CD4-positive, alpha-beta T cell (primary cell): ENCODE results near the gene KIF2A. TPM values are rescaled to one million over a fixed set of nuclear protein-coding genes. Genes with fewer than 3 reads are reported as not detected.

ENCODE experiments used
- ATAC-seq: fragments of 200-7000 bp; cut with Tn5 transposase; one replicate; pipeline ENCODE4 v1.10.0; 2022; ENCODE audit warnings: mild to moderate bottlenecking; ENCODE audit not compliant: poor library complexity
- CTCF ChIA-PET: fragments of 350-600 bp; sonication (Branson Sonifier 250); formaldehyde crosslinking; loops from one replicate; lab custom pipeline; 2021; ENCODE audit warnings: antibody characterized with exemption, inconsistent platforms; lab: Charles Lee
- POLR2A ChIA-PET: fragments of 350-600 bp; sonication (Branson Sonifier 250); formaldehyde crosslinking; loops from one replicate; lab custom pipeline; 2021; ENCODE audit warnings: antibody characterized with exemption, inconsistent platforms; lab: Charles Lee
- DNase-seq, 14 experiments: peaks; one replicate each; pipeline ENCODE4 v3.0.0-alpha.2; 2013 to 2020; ENCODE audit warnings: mixed read lengths in 2 of 14
- H3K27ac ChIP-seq, 2 donors: one replicate each; pipeline versions ENCODE4 v1.5.1 to v1.7.0; 2013; ENCODE audit warnings: low read length in 2 of 2, low read depth in 1 of 2, mild to moderate bottlenecking in 1 of 2
- H3K27me3 ChIP-seq, 2 experiments: 1 replicate in 1 of 2; 2 replicates in 1 of 2; pipeline versions ENCODE4 v1.6.1 to v1.7.0; 2013; ENCODE audit warnings: low read length in 2 of 2, control low read depth in 1 of 2, mild to moderate bottlenecking in 1 of 2, moderate library complexity in 1 of 2; ENCODE audit not compliant: insufficient read depth in 2 of 2, control insufficient read depth in 1 of 2
- H3K36me3 ChIP-seq: one replicate; pipeline ENCODE4 v1.6.1; 2013; ENCODE audit warnings: low read length, control low read depth; ENCODE audit not compliant: insufficient read depth
- H3K4me1 ChIP-seq: one replicate; pipeline ENCODE4 v1.6.1; 2013; ENCODE audit warnings: low read length, control low read depth; ENCODE audit not compliant: insufficient read depth
- H3K4me3 ChIP-seq: one replicate; pipeline ENCODE4 v1.5.1; 2013; ENCODE audit warnings: mild to moderate bottlenecking, low read length, moderate library complexity
- H3K9me3 ChIP-seq, 2 experiments: 1 replicate in 1 of 2; 2 replicates in 1 of 2; pipeline versions ENCODE4 v1.6.1 to v1.7.0; 2013; ENCODE audit warnings: low read length in 2 of 2, mild to moderate bottlenecking in 2 of 2, control low read depth in 1 of 2, moderate library complexity in 1 of 2; ENCODE audit not compliant: control insufficient read depth in 1 of 2, insufficient read depth in 1 of 2
- H3K27ac Mint-ChIP-seq: one replicate; pipeline ENCODE4 v1.8.0; 2020; ENCODE audit warnings: mixed read lengths
- H3K27me3 Mint-ChIP-seq: one replicate; pipeline ENCODE4 v1.8.0; 2021; ENCODE audit warnings: mixed read lengths
- H3K36me3 Mint-ChIP-seq: one replicate; pipeline ENCODE4 v1.8.0; 2021; ENCODE audit warnings: low read depth, mixed read lengths
- H3K4me1 Mint-ChIP-seq: one replicate; pipeline ENCODE4 v1.8.0; 2021; ENCODE audit warnings: low read depth, mixed read lengths
- H3K4me3 Mint-ChIP-seq: one replicate; pipeline ENCODE4 v1.8.0; 2020; ENCODE audit warnings: mild to moderate bottlenecking, mixed read lengths
- H3K9me3 Mint-ChIP-seq: one replicate; pipeline ENCODE4 v1.8.0; 2020; ENCODE audit warnings: mixed read lengths
- intact Hi-C, 2 experiments: fragments of 100-400 bp; cut with DNase I in 1 of 2; cut with micrococcal nuclease in 1 of 2; formaldehyde crosslinking; loops; one replicate each; pipeline versions ENCODE4 v1.15.1 to v1.9.0; 2023 to 2025; cut with DNase I, micrococcal nuclease
- polyA plus RNA-seq, 2 donors: library from polyadenylated mRNA; unstranded; fragments of 120-200 nt; gene quantifications; one replicate each; pipeline ENCODE4 v1.2.1, GENCODE V29; 2013
- total RNA-seq, 174 experiments: library from RNA in 2 of 174; stranded (reverse) in 2 of 174; gene quantifications; one replicate each; pipeline ENCODE4 v1.2.3 and lab custom pipeline; 2021 to 2026
- TF ChIP-seq, protein P1 (sequence below): fragments of 200-600 bp; IDR thresholded peaks from one replicate; pipeline ENCODE4 v1.8.0; 2022; ENCODE audit warnings: antibody characterized with exemption, mild to moderate bottlenecking

Gene KIF2A
- total RNA-seq = 10 to 100 TPM; 78.4 to 81.8 TPM
- 101 TPM for polyA plus RNA-seq (2013, experiment 1 of 2)
- polyA plus RNA-seq (2013, experiment 2 of 2) = 109 TPM
- total RNA-seq (lab: John Stamatoyannopoulos, UW) = 85.4 to 448 (median 273) reads per million in 172 experiments

DNA sequence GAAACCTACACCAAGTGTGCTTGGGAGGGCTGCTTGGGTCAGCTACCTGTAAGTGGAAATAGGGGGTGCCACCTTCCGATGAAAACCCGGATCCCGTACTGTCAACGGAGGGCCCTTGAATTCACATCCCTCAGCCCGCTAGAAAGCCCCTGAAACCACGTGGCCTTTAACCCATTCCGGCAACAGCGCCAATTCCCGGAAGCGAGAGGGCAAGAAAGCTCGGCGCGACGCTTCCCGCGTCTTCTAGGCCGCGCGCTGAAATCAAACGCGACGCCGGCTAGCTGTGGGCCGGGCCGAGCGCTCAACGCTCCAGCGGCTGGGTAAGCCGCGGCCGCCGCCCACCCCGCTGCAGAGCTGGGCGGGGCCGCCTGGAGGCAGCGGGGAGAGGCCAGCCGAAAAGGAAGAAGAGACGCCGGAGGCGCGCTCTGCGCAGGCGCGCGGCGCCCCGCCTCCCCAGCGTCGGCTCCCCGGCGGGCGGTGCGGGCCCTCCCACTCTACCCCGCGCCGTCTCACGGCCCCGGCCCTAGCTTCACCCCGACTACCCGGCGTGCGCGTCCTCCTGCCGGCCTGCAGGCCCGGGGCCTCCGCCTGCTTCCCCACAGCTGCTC lies at the start of gene KIF2A:
Gene KIF2A, plus strand, starts transcription at position 492 of the 608 bp plus-strand sequence. CDS start 267 bp downstream, outside the sequence.
- intact Hi-C loops = loop anchor here (2.0 to 10.0 kb wide), 5 partner anchors 36 to 107 kb away; partner anchors contain the start of genes DIMT1 (in 1 of the 2) and IPO11 (in 1 of the 2)
- peak within 1 kb of the TSS; percentile 93 for H3K4me3 Mint-ChIP-seq
- Histone ChIP-seq H3K27me3 (no peaks in the 10 kb centered on the region), H3K9me3 (no peaks in the 10 kb centered on the region), H3K36me3 (peaks cover 17% of the 10 kb centered on the region), H3K4me1 (peaks cover 33% of the 10 kb centered on the region), H3K4me3 (peak within 1 kb of the TSS; percentile 78), H3K27ac (peak within 1 kb of the TSS; percentile 84 to 86)
- peak; percentile 80 to 97 (median 90) for DNase-seq
- peak; percentile 80 for ATAC-seq
- ChIA-PET CTCF (interaction anchor here (0.6 to 1.8 kb wide), 6 partner anchors 8 to 107 kb away, joined by 3 to 7 read pairs (median 4); partner anchors contain the start of gene IPO11), POLR2A (interaction anchor here (0.7 to 1.7 kb wide), 26 partner anchors 9 to 974 kb away, joined by 3 to 61 read pairs (median 5); partner anchors contain the start of genes DIMT1, IPO11 and LRRC70)
- H3K9me3 Mint-ChIP-seq = no peaks in the 10 kb centered on the region
- peaks cover 35% of the 10 kb centered on the region for H3K36me3 Mint-ChIP-seq
- peak within 1 kb of the TSS; percentile 94 for H3K27ac Mint-ChIP-seq
- TF ChIP-seq, protein P1, sequence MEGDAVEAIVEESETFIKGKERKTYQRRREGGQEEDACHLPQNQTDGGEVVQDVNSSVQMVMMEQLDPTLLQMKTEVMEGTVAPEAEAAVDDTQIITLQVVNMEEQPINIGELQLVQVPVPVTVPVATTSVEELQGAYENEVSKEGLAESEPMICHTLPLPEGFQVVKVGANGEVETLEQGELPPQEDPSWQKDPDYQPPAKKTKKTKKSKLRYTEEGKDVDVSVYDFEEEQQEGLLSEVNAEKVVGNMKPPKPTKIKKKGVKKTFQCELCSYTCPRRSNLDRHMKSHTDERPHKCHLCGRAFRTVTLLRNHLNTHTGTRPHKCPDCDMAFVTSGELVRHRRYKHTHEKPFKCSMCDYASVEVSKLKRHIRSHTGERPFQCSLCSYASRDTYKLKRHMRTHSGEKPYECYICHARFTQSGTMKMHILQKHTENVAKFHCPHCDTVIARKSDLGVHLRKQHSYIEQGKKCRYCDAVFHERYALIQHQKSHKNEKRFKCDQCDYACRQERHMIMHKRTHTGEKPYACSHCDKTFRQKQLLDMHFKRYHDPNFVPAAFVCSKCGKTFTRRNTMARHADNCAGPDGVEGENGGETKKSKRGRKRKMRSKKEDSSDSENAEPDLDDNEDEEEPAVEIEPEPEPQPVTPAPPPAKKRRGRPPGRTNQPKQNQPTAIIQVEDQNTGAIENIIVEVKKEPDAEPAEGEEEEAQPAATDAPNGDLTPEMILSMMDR = no peak
- H3K27me3 Mint-ChIP-seq = no peaks in the 10 kb centered on the region
- peaks cover 54% of the 10 kb centered on the region for H3K4me1 Mint-ChIP-seq

DNA sequence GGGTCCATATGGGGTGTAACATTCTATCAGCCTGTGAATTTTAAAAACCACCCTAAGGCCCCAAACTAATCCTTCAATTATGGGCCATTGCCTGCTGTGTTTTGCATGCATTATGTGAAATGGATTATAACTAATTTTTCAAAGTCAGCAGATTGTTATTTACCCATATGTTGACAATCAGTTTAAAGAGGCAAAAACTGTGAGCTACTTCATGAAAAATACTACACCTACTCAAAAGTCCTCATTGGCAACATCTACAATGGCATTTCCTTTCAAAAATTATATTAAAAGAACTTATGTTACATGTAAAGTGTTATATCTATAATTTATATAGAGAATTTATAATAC lies 49.0 kb upstream of the KIF2A start:
- H3K36me3 ChIP-seq = no peaks in the 10 kb centered on the region
- ChIA-PET CTCF (no interaction called here), POLR2A (interaction anchor here (0.6 to 2.2 kb wide), 5 partner anchors 40 to 994 kb away, joined by 3 to 12 read pairs (median 4); partner anchors contain the start of gene KIF2A)
- Mint-ChIP-seq H3K36me3 (no peaks in the 10 kb centered on the region), H3K9me3 (peaks cover 4% of the 10 kb centered on the region), H3K27me3 (no peaks in the 10 kb centered on the region), H3K4me3 (peak overlapping the region; percentile 66), H3K27ac (peak overlapping the region; percentile 92), H3K4me1 (peaks cover 90% of the 10 kb centered on the region)
- no peak overlapping the region for H3K4me3 ChIP-seq
- DNase-seq (no peak), ATAC-seq (no peak)
- peak overlapping the region; percentile 63 to 66 for H3K27ac ChIP-seq
- TF ChIP-seq, protein P1 = no peak
- intact Hi-C loops = loop anchor here in 1 of 2 experiments (2.0 kb wide), 1 partner anchor 42 kb away; no protein-coding TSS in a partner anchor
- H3K27me3 ChIP-seq = no peaks in the 10 kb centered on the region
- H3K9me3 ChIP-seq = no peaks in the 10 kb centered on the region
- peaks cover 33% of the 10 kb centered on the region for H3K4me1 ChIP-seq

DNA sequence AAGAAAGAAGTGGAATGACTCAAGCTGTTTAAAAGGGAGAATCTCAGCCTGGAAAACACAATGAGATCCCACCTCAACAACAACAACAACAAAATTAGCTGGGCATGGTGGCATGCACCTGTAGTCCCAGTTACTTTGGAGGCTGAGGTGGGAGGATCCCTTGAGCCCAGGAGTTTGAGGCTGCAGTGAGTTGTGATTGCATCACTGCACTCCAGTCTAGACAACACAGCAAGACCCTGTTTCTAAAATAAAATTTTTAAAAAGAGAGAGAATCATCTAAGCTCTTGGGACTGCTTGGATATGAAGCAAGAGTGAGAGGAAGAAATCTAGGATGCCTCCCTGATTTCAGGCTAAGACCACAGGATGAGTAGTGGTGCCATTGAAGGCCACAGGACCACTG lies 47.4 kb upstream of the KIF2A start:
- Mint-ChIP-seq H3K27ac (peak overlapping the region; percentile 50), H3K9me3 (no peaks in the 10 kb centered on the region), H3K4me1 (peaks cover 75% of the 10 kb centered on the region), H3K4me3 (no peak overlapping the region), H3K27me3 (no peaks in the 10 kb centered on the region), H3K36me3 (no peaks in the 10 kb centered on the region)
- Histone ChIP-seq H3K27me3 (no peaks in the 10 kb centered on the region), H3K9me3 (no peaks in the 10 kb centered on the region), H3K27ac (no peak overlapping the region), H3K4me1 (peaks cover 33% of the 10 kb centered on the region), H3K36me3 (no peaks in the 10 kb centered on the region), H3K4me3 (no peak overlapping the region)
- CTCF ChIA-PET = no interaction called here
- DNase-seq = no peak
- POLR2A ChIA-PET = interaction anchor here (0.8 to 2.6 kb wide), 3 partner anchors 35 to 145 kb away, joined by 3 to 12 read pairs (median 4); partner anchors contain the start of genes DIMT1 and KIF2A
- intact Hi-C loops = no loop called here
- no peak for ATAC-seq
- TF ChIP-seq, protein P1 = no peak
